ENCODE data around the gene RAB44.
A peak's percentile ranks its signal among the peaks of the same experiment; 100 is the strongest.

DNA sequence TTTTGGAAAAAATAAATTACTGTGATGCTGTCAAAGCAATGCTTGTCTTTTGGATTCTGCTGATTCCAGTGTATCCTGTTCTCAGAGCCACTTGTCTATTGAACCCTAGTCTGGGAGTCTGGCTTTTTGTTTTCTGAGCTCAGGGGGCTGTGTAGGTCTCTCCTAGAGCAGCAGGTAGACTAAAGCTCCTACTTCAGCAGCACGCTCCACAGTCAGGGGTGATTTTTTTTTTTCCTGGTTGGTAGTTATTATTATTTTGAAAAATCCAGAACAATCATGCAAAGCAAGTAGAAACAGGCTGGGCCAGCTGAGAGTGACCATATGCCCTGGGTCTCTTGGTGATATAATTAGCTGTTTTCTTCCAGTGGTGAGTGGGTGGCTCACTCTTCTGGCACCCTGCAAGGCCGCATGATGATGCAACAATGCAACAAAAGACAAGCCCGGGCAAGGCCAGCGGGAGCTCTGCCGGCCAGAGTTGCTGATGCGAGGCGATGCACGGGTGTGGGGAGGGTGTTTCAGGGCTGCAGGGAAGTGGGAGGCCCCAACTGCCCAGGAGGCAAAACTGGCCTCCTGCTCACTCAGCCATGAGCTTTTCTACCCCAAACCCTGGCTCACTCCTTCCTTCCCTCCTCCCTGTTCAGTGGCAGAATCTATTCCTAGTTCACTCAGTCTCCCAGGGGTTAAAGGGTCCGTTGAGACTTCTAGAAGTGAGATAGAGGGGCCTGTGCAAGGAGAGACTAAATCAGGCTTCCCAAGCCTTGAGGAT is 30.6 kb upstream of the RAB44 start:
- TF ChIP-seq, protein P1, sequence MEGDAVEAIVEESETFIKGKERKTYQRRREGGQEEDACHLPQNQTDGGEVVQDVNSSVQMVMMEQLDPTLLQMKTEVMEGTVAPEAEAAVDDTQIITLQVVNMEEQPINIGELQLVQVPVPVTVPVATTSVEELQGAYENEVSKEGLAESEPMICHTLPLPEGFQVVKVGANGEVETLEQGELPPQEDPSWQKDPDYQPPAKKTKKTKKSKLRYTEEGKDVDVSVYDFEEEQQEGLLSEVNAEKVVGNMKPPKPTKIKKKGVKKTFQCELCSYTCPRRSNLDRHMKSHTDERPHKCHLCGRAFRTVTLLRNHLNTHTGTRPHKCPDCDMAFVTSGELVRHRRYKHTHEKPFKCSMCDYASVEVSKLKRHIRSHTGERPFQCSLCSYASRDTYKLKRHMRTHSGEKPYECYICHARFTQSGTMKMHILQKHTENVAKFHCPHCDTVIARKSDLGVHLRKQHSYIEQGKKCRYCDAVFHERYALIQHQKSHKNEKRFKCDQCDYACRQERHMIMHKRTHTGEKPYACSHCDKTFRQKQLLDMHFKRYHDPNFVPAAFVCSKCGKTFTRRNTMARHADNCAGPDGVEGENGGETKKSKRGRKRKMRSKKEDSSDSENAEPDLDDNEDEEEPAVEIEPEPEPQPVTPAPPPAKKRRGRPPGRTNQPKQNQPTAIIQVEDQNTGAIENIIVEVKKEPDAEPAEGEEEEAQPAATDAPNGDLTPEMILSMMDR (IDR thresholded peaks at IDR 0.05 in 2 of 3, conservative IDR thresholded peaks at IDR 0.05 in 1 of 3; ENCODE audit: borderline replicate concordance in 1 of 3, insufficient read depth in 1 of 3, low read depth in 2 of 3, low read length in 2 of 3) = no peak
- TF ChIP-seq EZH2 (IDR thresholded peaks at IDR 0.05) (no peak), POLR2A (IDR thresholded peaks at IDR 0.05; ENCODE audit: borderline replicate concordance, extremely low read depth, insufficient read depth, insufficient read length) (no peak), RAD21 (IDR thresholded peaks at IDR 0.05; ENCODE audit: low read depth) (0 out of 2 replicates have a peak, but pooled peaks have one; percentile 19), POLR2AphosphoS5 (IDR thresholded peaks at IDR 0.05; ENCODE audit: low read depth, low read length) (peak; percentile 65), SRF (IDR thresholded peaks at IDR 0.05; ENCODE audit: low read depth) (no peak; the same call in 1 of the 2 replicates), EZH2phosphoT487 (IDR thresholded peaks at IDR 0.05; ENCODE audit: borderline replicate concordance) (no peak), SP1 (IDR thresholded peaks at IDR 0.05; ENCODE audit: low read depth) (peak; percentile 89), ZNF274 (IDR thresholded peaks at IDR 0.05; ENCODE audit: low read depth, low read length) (no peak), CEBPB (IDR thresholded peaks at IDR 0.05; ENCODE audit: low read depth) (peak; percentile 99), CBX3 (IDR thresholded peaks at IDR 0.05; ENCODE audit: low read depth) (peak; percentile 87)

All from HCT116 (cell line).